KOPT-K1 (cell line): Measurements from ENCODE around the gene PLEKHA4.
A peak's percentile ranks its signal among the peaks of the same experiment; 100 is the strongest.
"Not testable (repeated sequence)": the region's sequence is repeated elsewhere in the genome, so short reads cannot be mapped to it uniquely, and the experiment has no call there.

Experiments used
- H3K27ac ChIP-seq: fragments of 200-600 bp; sonication (generic); 2 replicates; pipeline ENCODE4 v1.5.1; 2016; ENCODE audit warnings: antibody characterized with exemption, mild to moderate bottlenecking, low read depth, low read length; ENCODE audit not compliant: poor library complexity, severe bottlenecking
- H3K36me3 ChIP-seq: fragments of 200-600 bp; sonication (generic); 2 replicates; pipeline ENCODE4 v1.5.1; 2017; ENCODE audit warnings: antibody characterized with exemption, mild to moderate bottlenecking, low read length, moderate library complexity; ENCODE audit not compliant: insufficient read depth
- H3K9me3 ChIP-seq: fragments of 200-600 bp; sonication (generic); 2 replicates; pipeline ENCODE4 v1.5.1; 2017; ENCODE audit warnings: antibody characterized with exemption, low read length, mild to moderate bottlenecking; ENCODE audit not compliant: insufficient read depth, poor library complexity, severe bottlenecking

PLEKHA4 gene

DNA sequence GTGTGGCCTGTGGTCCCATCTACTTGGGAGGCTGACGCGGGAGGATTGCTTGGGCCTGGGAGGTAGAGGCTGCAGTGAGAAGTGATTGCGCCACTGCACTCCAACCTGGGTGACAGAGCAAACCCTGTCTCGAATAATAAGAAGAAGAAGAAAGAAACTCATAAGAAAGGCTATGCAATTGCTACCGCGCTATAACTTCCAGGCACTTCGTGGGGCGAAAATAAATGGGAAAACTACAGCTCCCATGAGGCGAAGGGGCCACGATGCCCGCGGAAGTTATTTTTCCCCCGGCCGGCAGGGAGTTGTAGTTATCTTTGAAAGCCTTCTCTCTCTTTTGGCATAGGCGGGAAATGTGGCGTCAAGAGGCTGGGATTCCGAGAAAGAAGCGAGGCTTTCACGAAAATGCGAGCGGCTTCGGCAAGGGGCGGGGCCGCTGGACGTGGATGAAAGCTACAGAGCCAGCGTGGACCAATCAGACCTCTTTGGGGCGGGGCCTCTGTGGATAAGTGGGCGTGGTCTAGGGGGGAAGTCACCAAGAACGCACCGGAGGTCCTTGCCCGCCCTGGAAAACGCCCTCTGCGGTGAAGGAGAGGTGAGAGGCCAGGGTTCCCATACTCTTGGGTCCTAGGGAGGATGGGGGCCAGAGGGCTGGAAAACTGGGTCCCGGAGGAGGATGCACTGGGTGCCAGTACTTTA, 31.5 kb upstream of the PLEKHA4 start, which contains the start of gene NUCB1:
Gene NUCB1, plus strand, starts transcription at position 532 of the 696 bp plus-strand sequence. CDS start 485 bp downstream, outside the sequence.
- Histone ChIP-seq H3K9me3 (no peaks in the 10 kb centered on the region), H3K36me3 (peaks cover 19% of the 10 kb centered on the region), H3K27ac (peak within 1 kb of the TSS; percentile 96)

DNA sequence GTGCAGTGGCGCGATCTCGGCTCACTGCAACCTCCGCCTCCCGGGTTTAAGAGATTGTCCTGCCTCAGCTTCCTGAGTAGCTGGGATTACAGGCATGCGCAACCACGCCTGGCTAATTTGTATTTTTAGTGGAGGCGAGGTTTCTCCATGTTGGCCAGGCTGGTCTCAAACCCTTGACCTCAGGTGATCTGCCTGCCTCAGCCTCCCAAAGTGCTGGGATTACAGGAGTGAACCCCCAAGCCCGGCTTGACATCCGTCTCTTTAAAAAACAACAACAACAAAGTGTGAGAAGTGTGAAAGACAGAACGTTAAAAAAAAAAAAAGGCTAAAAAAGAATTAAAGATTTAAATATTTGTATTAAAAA, 31.0 kb upstream of the PLEKHA4 start:
- peaks cover 13% of the 10 kb centered on the region for H3K36me3 ChIP-seq
- H3K9me3 ChIP-seq = not testable (repeated sequence)
- peak overlapping the region; percentile 96 for H3K27ac ChIP-seq

DNA sequence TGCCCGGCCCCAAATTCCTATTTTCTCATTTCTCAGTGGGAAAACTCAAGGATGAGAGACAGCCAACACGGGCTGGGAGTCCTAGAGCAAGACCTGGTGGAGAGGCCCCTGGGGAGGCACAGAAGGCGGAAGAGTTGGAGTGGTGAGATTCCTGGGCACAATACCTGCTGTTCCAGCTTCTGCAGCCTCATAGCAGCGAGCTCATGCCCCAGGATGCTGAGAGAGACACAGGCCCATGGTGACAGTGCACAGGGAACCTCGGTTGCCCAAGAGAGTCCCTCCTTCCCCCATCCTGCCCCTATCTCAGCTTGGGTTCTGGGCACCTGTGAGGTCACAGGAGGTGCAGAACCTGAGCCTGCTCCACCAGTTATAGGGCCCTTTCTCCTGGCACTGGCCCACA, 28.8 kb upstream of the PLEKHA4 start:
- no peak overlapping the region for H3K27ac ChIP-seq

DNA sequence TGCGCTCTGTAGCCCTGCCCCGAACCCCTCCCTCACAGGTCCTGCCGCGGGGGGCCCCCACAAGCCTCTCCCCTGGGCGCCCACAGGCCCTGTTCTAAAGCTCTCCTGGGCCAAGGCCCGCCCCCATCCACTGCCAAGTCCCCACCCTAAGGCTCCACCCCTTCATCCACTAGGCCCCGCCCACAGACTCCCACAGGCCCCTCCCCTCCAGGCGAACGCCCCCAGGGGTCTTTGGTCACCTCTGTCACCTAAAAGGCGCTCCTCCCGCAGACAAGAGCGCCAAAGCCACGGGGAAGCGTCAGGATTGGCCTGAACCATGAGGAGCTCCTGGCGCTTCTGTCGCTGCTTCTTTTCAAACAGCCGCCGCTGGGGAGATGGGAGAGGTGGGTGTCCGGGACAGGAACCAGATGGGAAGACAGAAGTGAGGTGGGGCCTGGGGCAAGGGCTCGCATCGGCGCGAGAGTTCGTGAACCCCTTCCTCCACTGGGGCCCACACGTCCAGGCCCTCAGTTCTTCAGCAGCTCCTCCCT, 27.8 kb upstream of the PLEKHA4 start:
- H3K9me3 ChIP-seq = no peaks in the 10 kb centered on the region
- H3K36me3 ChIP-seq = no peaks in the 10 kb centered on the region
- no peak overlapping the region for H3K27ac ChIP-seq

More for the DNA sequence above, 28.8 kb upstream of the PLEKHA4 start:
- Histone ChIP-seq H3K9me3 (no peaks in the 10 kb centered on the region), H3K36me3 (peaks cover 7% of the 10 kb centered on the region; the same call in 1 of the 2 replicates)

DNA sequence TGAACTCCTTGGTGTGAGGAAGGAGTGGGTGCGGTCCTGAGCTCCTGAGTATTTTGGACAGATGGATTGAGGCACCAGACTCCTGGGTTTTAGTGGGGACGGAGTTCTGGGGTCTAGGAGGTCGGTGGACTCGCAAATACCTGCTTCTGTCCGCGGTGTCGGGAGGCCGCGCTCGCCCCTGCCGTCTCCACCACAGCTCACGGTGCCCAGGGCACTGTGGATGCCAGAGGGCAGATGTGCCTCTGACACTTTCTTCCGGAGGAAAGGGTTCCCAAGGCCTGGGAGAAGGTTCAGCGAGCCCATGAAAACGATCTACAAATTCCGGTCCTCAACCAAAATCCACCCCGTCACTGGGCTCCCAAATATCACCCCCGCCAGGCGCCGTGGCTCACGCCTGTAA, 26.8 kb upstream of the PLEKHA4 start:
- Histone ChIP-seq H3K27ac (no peak overlapping the region), H3K36me3 (no peaks in the 10 kb centered on the region), H3K9me3 (no peaks in the 10 kb centered on the region)

DNA sequence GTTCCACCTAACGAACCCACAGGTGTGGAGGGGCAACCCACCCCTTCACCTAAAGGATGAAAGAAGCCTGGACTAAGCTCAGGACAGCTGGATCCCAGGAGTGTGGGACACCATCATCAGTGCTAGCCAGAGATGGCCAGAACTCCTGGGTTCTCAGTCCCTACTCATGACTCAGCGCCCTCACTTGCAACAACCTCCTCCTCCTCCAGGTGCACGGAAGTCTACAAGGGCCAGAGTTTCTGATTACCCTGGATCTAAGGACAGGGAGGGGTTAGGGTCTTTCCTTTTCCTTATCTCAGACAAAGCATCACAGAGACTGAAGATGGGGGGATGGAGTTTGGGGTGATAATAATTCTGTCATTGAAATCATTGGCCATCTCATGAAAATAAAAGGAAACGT, 22.1 kb upstream of the PLEKHA4 start:
- no peak overlapping the region for H3K27ac ChIP-seq
- no peaks in the 10 kb centered on the region for H3K9me3 ChIP-seq
- no peaks in the 10 kb centered on the region for H3K36me3 ChIP-seq

GRCh38 chr19:48889496-48889895, 21.1 kb upstream of the PLEKHA4 start:
- H3K9me3 ChIP-seq, H3K36me3 ChIP-seq, H3K27ac ChIP-seq: not testable (repeated sequence)

DNA sequence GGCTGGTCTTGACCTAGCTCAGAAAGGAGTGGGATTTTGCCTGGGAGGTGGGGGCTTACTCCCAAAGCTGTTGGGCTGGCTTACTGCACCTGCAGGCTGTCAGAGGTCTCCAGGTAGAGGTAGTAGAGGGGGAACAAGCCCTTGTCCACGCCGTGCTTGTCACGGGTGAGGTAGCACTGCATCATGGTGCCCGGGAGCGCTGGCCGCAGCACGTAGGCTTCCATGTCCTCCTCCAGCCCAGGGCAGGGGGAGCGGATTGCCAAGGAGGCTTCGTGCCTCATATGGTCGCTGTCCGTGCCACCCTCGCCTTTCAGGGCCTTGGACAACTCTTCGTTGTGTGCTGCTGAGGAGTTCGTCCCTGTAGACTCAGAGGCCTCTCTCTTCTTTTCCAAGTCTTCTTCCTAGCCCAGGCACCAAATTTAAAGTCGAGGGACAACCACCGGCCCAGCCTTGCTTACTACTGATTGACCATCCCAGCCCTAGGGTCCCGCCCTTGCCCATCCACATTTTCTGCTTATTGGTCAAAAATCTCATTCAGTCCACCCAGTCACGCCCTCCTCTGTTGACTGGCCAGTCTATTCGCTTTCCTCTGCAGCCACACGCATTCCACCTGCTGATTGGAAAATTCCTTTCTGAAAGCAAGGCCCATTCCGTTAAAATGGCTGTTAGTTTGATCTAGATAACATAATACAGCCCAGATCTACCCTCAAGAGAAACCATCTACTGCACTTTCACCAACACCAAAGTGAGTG, 19.6 kb upstream of the PLEKHA4 start:
- H3K9me3 ChIP-seq = no peaks in the 10 kb centered on the region
- no peaks in the 10 kb centered on the region for H3K36me3 ChIP-seq
- no peak overlapping the region for H3K27ac ChIP-seq

GRCh38 chr19:48883726-48884125, 15.3 kb upstream of the PLEKHA4 start:
- no peak overlapping the region for H3K27ac ChIP-seq
- no peaks in the 10 kb centered on the region for H3K36me3 ChIP-seq
- no peaks in the 10 kb centered on the region for H3K9me3 ChIP-seq

- H3K9me3 ChIP-seq = no peaks in the 10 kb centered on the region
- no peak overlapping the region for H3K27ac ChIP-seq
- H3K36me3 ChIP-seq = no peaks in the 10 kb centered on the region
Observed at GRCh38 chr19:48881741-48882657, 13.6 kb upstream of the PLEKHA4 start.

DNA sequence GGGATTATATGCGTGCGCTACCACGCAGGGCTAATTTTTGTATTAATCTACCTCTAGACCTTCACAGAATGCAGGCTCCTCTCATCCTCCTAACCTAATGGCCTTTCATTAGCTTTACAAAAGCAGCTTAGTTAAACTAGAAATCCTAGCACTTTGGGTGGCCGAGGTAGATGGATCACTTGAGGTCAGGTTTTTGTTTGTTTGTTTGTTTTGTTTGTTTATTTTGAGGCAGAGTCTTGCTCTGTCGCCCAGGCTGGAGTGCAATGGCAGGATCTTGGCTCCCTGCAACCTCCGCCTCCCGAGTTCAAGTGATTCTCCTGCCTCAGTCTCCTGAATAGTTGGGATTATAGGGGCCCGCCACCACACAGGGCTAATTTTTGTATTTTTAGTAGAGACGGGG, 11.3 kb upstream of the PLEKHA4 start:
- H3K27ac ChIP-seq, H3K36me3 ChIP-seq, H3K9me3 ChIP-seq: not testable (repeated sequence)

DNA sequence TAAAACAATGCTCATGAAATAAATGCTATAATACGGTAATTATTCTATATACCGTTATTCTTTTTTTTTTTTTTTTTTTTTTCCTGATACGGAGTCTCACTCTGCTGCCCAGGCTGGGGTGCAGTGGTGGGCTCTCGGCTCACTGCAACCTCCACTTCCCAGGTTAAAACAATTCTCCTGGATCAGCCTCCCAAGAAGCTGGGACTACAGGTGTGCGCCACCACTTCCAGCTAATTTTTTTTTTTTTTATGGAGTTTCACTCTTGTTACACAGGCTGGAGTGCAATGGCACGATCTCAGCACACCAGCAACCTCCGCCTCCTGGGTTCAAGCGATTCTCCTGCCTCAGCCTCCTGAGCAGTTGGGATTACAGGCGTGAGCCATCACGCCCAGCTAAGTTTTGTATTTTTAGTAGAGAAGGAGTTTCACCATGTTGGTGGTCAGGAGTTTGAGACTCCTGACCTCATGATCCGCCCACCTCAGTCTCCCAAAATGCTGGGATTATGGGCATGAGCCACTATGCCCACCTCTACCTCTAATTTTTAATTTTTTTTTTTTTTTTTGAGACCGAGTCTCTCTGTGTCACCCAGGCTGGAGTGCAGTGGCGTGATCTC, 10.7 kb upstream of the PLEKHA4 start:
- H3K27ac ChIP-seq = no peak overlapping the region
- peaks cover 5% of the 10 kb centered on the region; the same call in 1 of the 2 replicates for H3K36me3 ChIP-seq
- no peaks in the 10 kb centered on the region for H3K9me3 ChIP-seq

- H3K36me3 ChIP-seq = peaks cover 7% of the 10 kb centered on the region; the same call in 1 of the 2 replicates
- no peak overlapping the region for H3K27ac ChIP-seq
- no peaks in the 10 kb centered on the region for H3K9me3 ChIP-seq
Observed at GRCh38 chr19:48878196-48879024, 10.0 kb upstream of the PLEKHA4 start.

GRCh38 chr19:48877855-48878195, 9.4 kb upstream of the PLEKHA4 start:
- Histone ChIP-seq H3K36me3 (peaks cover 7% of the 10 kb centered on the region; the same call in 1 of the 2 replicates), H3K27ac (no peak overlapping the region), H3K9me3 (no peaks in the 10 kb centered on the region)
